Osteoblast (primary cell): Measurements from ENCODE around the gene TMEM213. TPM values are rescaled to one million over a fixed set of nuclear protein-coding genes. Genes with fewer than 3 reads are reported as not detected.

Experiments used
- DNase-seq: peaks from one replicate; pipeline ENCODE4 v3.0.0; 2011; ENCODE audit warnings: low spot score, mixed read lengths; ENCODE audit not compliant: insufficient read length; ENCODE audit errors: missing footprints
- H2AFZ ChIP-seq: 2 replicates; pipeline ENCODE4 v1.6.0; 2011; ENCODE audit warnings: mild to moderate bottlenecking, low read length
- H3K27ac ChIP-seq: 2 replicates; pipeline ENCODE4 v1.5.1; 2011; ENCODE audit warnings: mild to moderate bottlenecking, low read depth, low read length, moderate library complexity
- H3K27me3 ChIP-seq: 2 replicates; pipeline ENCODE4 v1.6.0; 2012; ENCODE audit warnings: mild to moderate bottlenecking, control low read depth, inconsistent platforms, low read length, moderate library complexity; ENCODE audit not compliant: insufficient read depth
- H3K36me3 ChIP-seq: 2 replicates; pipeline ENCODE4 v1.5.1; 2011; ENCODE audit warnings: mild to moderate bottlenecking, low read length, control low read depth, moderate library complexity; ENCODE audit not compliant: insufficient read depth
- H3K4me1 ChIP-seq: 2 replicates; pipeline ENCODE4 v1.5.1; 2011; ENCODE audit warnings: mild to moderate bottlenecking, low read length, control low read depth, moderate library complexity; ENCODE audit not compliant: insufficient read depth
- H3K4me2 ChIP-seq: 2 replicates; pipeline ENCODE4 v1.6.0; 2011; ENCODE audit warnings: mild to moderate bottlenecking, low read length; ENCODE audit not compliant: insufficient read depth
- H3K4me3 ChIP-seq: fragments of 200-600 bp; sonication (generic); 3 replicates; pipeline ENCODE4 v1.5.1; 2012; ENCODE audit warnings: mild to moderate bottlenecking, low read length, inconsistent platforms; ENCODE audit not compliant: insufficient read depth
- H3K79me2 ChIP-seq: 2 replicates; pipeline ENCODE4 v1.6.0; 2012; ENCODE audit warnings: mild to moderate bottlenecking, low read length, control low read depth, inconsistent platforms; ENCODE audit not compliant: insufficient read depth
- H3K9me3 ChIP-seq: 2 replicates; pipeline ENCODE4 v1.5.1; 2011; ENCODE audit warnings: low read depth, low read length, control low read depth
- H4K20me1 ChIP-seq: 2 replicates; pipeline ENCODE4 v1.6.0; 2012; ENCODE audit warnings: mild to moderate bottlenecking, low read length, control low read depth; ENCODE audit not compliant: insufficient read depth
- total RNA-seq: library from RNA; depleted of rRNA; stranded (reverse); fragments of >200 nt; gene quantifications from 2 replicates; pipeline ENCODE4 v1.2.3, GENCODE V29; 2012
- TF ChIP-seq, protein P1 (sequence below): IDR thresholded peaks from 2 replicates; pipeline ENCODE4 v1.5.1; 2011; ENCODE audit warnings: mild to moderate bottlenecking, low read depth, low read length, moderate library complexity; ENCODE audit errors: extremely low read depth

The TMEM213 gene
- total RNA-seq, 1 donor, result not detected

GRCh38 chr7:138876326-138876725, 78.5 kb downstream of the TMEM213 start:
- Histone ChIP-seq H3K9me3 (no peaks in the 10 kb centered on the region), H3K79me2 (no peaks in the 10 kb centered on the region), H3K4me2 (peak overlapping the region; percentile 25), H3K36me3 (peaks cover 4% of the 10 kb centered on the region), H3K4me1 (peaks cover 16% of the 10 kb centered on the region), H3K27me3 (no peaks in the 10 kb centered on the region), H3K4me3 (no peak overlapping the region), H3K27ac (peak overlapping the region; percentile 78), H2AFZ (no peak overlapping the region), H4K20me1 (no peaks in the 10 kb centered on the region)
- TF ChIP-seq, protein P1, sequence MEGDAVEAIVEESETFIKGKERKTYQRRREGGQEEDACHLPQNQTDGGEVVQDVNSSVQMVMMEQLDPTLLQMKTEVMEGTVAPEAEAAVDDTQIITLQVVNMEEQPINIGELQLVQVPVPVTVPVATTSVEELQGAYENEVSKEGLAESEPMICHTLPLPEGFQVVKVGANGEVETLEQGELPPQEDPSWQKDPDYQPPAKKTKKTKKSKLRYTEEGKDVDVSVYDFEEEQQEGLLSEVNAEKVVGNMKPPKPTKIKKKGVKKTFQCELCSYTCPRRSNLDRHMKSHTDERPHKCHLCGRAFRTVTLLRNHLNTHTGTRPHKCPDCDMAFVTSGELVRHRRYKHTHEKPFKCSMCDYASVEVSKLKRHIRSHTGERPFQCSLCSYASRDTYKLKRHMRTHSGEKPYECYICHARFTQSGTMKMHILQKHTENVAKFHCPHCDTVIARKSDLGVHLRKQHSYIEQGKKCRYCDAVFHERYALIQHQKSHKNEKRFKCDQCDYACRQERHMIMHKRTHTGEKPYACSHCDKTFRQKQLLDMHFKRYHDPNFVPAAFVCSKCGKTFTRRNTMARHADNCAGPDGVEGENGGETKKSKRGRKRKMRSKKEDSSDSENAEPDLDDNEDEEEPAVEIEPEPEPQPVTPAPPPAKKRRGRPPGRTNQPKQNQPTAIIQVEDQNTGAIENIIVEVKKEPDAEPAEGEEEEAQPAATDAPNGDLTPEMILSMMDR, result no peak
- no peak for DNase-seq

DNA sequence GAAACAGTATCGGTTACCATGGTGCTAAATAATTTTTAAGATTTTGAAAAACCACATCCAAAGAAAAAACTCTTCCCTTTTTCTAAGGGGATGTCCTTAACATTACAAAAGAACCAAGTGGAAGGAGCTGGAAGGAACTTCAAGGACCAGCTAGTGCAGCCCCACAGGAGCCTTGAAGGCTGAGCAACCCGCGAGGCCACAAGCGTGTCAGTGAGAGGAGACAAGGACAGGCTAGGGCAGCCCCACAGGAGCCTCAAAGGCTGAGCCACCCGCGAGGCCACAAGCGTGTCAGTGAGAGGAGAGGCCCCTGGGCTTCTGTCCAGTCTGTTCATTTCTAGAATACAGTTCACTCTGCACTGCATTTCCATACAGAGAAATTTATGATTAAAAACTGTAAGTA, 80.3 kb downstream of the TMEM213 start:
- Histone ChIP-seq H3K79me2 (no peaks in the 10 kb centered on the region), H3K27ac (no peak overlapping the region), H4K20me1 (no peaks in the 10 kb centered on the region), H3K4me2 (no peak overlapping the region), H3K9me3 (no peaks in the 10 kb centered on the region), H3K36me3 (peaks cover 4% of the 10 kb centered on the region), H2AFZ (no peak overlapping the region), H3K4me3 (no peak overlapping the region), H3K27me3 (no peaks in the 10 kb centered on the region), H3K4me1 (peaks cover 16% of the 10 kb centered on the region)
- DNase-seq, result no peak
- TF ChIP-seq, protein P1, result no peak

GRCh38 chr7:138878856-138879255, 81.1 kb downstream of the TMEM213 start:
- Histone ChIP-seq H3K36me3 (peaks cover 4% of the 10 kb centered on the region), H4K20me1 (no peaks in the 10 kb centered on the region), H3K4me2 (no peak overlapping the region), H3K9me3 (no peaks in the 10 kb centered on the region), H3K27ac (no peak overlapping the region), H3K79me2 (no peaks in the 10 kb centered on the region), H2AFZ (no peak overlapping the region), H3K4me3 (no peak overlapping the region), H3K27me3 (no peaks in the 10 kb centered on the region), H3K4me1 (peaks cover 16% of the 10 kb centered on the region)
- DNase-seq, result no peak
- TF ChIP-seq, protein P1, result no peak

GRCh38 chr7:138879356-138879755, 81.6 kb downstream of the TMEM213 start:
- Histone ChIP-seq H3K9me3 (no peaks in the 10 kb centered on the region), H3K4me3 (no peak overlapping the region), H3K27me3 (no peaks in the 10 kb centered on the region), H3K4me2 (no peak overlapping the region), H3K36me3 (peaks cover 4% of the 10 kb centered on the region), H3K4me1 (peaks cover 16% of the 10 kb centered on the region), H3K79me2 (no peaks in the 10 kb centered on the region), H3K27ac (no peak overlapping the region), H2AFZ (no peak overlapping the region), H4K20me1 (no peaks in the 10 kb centered on the region)
- no peak for DNase-seq
- TF ChIP-seq, protein P1, result no peak
